RWPE2 (cell line): Measurements from ENCODE around the gene RAP1GAP2.

Experiments used
- ATAC-seq: fragments of 200-7000 bp; cut with Tn5 transposase; 3 replicates; pipeline ENCODE4 v1.9.1; 2021; ENCODE audit warnings: low read depth
- DNase-seq: peaks from one replicate; pipeline ENCODE4 v3.0.0-alpha.2; 2020; ENCODE audit warnings: low spot score
- H3K27ac ChIP-seq: fragments of 450-650 bp; 2 replicates; pipeline ENCODE4 v1.5.1; 2017; ENCODE audit warnings: mild to moderate bottlenecking; ENCODE audit not compliant: poor library complexity, severe bottlenecking
- H3K27me3 ChIP-seq: fragments of 250-450 bp; sonication (Bioruptor Pico); 2 replicates; pipeline ENCODE4 v1.5.1; 2021; ENCODE audit warnings: mild to moderate bottlenecking, moderate library complexity; ENCODE audit not compliant: insufficient read depth, poor library complexity, severe bottlenecking
- H3K36me3 ChIP-seq: fragments of 250-450 bp; sonication (Bioruptor Pico); 2 replicates; pipeline ENCODE4 v1.5.1; 2020; ENCODE audit warnings: low read depth, mild to moderate bottlenecking, moderate library complexity
- H3K4me1 ChIP-seq: fragments of 250-450 bp; sonication (Bioruptor Pico); 2 replicates; pipeline ENCODE4 v1.5.1; 2021; ENCODE audit warnings: mild to moderate bottlenecking, moderate library complexity; ENCODE audit not compliant: insufficient read depth, poor library complexity, severe bottlenecking
- H3K4me3 ChIP-seq: fragments of 250-450 bp; sonication (Bioruptor Pico); 2 replicates; pipeline ENCODE4 v1.5.1; 2021; ENCODE audit warnings: mild to moderate bottlenecking, moderate library complexity; ENCODE audit not compliant: severe bottlenecking
- H3K9me3 ChIP-seq: fragments of 250-450 bp; sonication (Bioruptor Pico); 2 replicates; pipeline ENCODE4 v1.5.1; 2021; ENCODE audit warnings: mild to moderate bottlenecking, moderate library complexity; ENCODE audit not compliant: severe bottlenecking
- TF ChIP-seq, protein P1 (sequence below): fragments of 450-650 bp; IDR thresholded peaks from one replicate; pipeline ENCODE4 v1.5.1; 2017; ENCODE audit warnings: mild to moderate bottlenecking, moderate library complexity; ENCODE audit not compliant: poor library complexity, severe bottlenecking

RAP1GAP2 gene

DNA sequence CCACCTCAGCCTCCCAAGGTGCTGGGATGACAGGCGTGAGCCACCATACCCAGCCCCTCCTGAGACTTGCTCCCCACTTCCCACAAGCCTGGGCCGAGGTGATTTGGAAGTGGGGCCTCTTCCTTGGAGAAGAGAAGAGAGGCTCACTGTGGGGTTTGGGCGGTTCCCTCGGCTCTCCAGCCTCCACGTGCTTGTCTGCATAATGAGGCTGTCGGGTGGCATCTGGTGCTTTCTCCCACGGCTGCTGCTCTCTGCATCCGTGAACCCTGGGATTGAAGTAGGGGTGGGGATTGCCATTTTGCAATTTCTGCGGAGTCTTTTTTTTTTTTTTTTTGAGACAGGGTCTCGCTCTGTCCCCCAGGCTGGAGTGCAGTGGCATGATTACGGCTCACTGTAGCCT is 101.4 kb downstream of the RAP1GAP2 start:
- ATAC-seq (no peak), DNase-seq (no peak)
- Histone ChIP-seq H3K4me1 (peaks cover 14% of the 10 kb centered on the region), H3K36me3 (no peaks in the 10 kb centered on the region), H3K9me3 (no peaks in the 10 kb centered on the region), H3K4me3 (no peak overlapping the region), H3K27ac (no peak overlapping the region), H3K27me3 (no peaks in the 10 kb centered on the region)
- TF ChIP-seq, protein P1, sequence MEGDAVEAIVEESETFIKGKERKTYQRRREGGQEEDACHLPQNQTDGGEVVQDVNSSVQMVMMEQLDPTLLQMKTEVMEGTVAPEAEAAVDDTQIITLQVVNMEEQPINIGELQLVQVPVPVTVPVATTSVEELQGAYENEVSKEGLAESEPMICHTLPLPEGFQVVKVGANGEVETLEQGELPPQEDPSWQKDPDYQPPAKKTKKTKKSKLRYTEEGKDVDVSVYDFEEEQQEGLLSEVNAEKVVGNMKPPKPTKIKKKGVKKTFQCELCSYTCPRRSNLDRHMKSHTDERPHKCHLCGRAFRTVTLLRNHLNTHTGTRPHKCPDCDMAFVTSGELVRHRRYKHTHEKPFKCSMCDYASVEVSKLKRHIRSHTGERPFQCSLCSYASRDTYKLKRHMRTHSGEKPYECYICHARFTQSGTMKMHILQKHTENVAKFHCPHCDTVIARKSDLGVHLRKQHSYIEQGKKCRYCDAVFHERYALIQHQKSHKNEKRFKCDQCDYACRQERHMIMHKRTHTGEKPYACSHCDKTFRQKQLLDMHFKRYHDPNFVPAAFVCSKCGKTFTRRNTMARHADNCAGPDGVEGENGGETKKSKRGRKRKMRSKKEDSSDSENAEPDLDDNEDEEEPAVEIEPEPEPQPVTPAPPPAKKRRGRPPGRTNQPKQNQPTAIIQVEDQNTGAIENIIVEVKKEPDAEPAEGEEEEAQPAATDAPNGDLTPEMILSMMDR, result no peak

DNA sequence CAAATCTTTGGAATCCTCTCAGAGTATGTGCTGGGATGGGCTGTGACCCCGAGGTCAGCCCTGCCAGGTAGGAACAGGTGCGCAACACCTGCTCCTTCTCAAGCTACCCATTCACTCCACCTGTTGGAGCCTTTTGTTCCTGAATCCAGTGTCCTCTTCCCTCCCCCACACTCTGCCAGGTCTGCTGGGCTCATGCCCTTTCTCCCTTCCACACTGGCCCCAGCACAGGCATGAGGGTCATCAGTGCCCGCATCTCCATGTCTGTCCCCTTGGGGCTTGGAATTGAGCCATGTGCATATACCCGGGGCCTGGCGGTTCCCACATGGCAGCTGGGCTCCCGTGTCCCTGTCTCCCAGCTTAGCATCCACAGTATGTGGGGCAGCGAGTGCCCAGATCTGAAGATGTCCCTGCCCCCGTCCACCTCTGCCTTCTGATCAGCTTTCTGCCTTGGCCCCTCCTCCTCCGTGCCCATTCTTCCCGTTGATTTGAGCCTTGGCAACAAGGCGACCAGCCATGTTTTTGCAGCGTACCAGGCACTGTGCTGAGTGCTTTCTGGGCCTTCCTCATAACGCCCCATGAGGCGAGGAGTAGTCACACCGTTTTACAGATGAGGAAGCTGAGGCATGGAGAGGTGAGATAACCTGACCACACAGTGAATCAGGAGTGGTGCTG is 102.2 kb downstream of the RAP1GAP2 start:
- no peak overlapping the region for H3K27ac ChIP-seq
- no peaks in the 10 kb centered on the region for H3K9me3 ChIP-seq
- TF ChIP-seq, protein P1, result no peak
- no peak overlapping the region for H3K4me3 ChIP-seq
- ATAC-seq, result no peak
- DNase-seq, result no peak
- no peaks in the 10 kb centered on the region for H3K27me3 ChIP-seq
- H3K36me3 ChIP-seq, result no peaks in the 10 kb centered on the region
- H3K4me1 ChIP-seq, result peaks cover 8% of the 10 kb centered on the region

DNA sequence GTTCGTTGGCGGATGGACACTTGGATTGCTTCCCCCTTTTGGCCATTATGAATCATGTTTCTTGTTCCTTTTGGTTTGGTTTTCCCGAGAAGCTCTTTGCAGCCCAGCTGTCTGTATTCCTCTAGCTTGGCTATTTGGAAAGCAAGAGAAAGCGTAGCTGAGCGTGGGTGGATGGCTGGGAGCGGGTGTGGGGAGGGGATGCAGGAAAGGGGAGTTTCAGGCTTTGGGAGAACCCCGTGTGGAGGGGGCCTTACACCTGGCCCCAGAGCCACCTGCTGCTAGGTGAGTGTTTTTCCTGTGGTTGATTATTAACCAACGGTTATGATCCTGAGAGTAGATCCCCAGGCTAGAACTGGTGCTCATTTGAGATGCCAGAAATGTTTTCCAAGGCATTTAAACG is 103.7 kb downstream of the RAP1GAP2 start:
- ATAC-seq, result no peak

DNA sequence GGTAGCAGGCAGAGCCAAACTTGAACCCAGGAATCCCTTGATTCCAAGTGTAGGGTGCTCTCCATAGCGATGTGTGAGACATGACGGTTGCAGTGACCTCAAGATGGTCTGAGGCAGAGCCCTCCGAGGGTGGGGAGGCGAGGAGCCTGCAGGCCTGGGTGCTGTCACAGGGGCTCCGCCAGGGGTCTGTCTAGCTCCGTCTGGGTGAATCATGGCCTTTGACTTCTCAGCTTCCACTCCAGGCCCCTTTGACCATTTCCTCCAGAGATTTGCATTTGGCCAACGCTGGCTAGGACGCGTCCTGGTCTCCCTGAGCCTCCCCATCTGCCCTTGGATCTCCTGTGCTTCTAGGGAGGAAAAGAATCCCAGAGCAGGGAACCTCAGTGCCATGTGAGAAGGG is 104.6 kb downstream of the RAP1GAP2 start:
- no peaks in the 10 kb centered on the region for H3K36me3 ChIP-seq
- ATAC-seq, result no peak
- no peak for DNase-seq

More for the DNA sequence above, 103.7 kb downstream of the RAP1GAP2 start:
- TF ChIP-seq, protein P1, result no peak
- Histone ChIP-seq H3K4me1 (no peaks in the 10 kb centered on the region), H3K27ac (no peak overlapping the region), H3K9me3 (no peaks in the 10 kb centered on the region), H3K4me3 (no peak overlapping the region), H3K27me3 (no peaks in the 10 kb centered on the region), H3K36me3 (no peaks in the 10 kb centered on the region)
- DNase-seq, result no peak

DNA sequence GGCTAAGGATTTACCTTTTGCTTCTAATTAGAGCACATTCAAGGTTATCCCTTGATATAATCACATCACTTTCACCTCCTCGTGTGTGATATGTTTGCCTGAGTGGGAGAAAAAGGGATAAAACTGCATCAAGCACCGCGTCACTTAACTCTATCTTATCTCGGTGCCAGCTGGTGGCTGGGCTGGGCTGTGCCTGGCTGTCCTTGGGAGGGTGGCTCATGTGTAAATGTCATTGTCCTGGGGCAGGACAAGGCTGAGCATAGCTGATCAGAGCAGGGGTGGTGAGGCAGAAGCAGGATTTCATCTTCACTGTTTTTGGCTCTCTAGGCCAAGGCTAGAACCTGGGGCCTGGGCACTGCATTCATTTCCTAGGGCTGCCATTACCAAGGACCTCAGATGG is 105.3 kb downstream of the RAP1GAP2 start:
- TF ChIP-seq, protein P1, result no peak
- Histone ChIP-seq H3K9me3 (no peaks in the 10 kb centered on the region), H3K27me3 (no peaks in the 10 kb centered on the region), H3K36me3 (peaks cover 5% of the 10 kb centered on the region; the same call in 1 of the 2 replicates), H3K4me1 (no peaks in the 10 kb centered on the region), H3K4me3 (no peak overlapping the region), H3K27ac (no peak overlapping the region)
- DNase-seq (no peak), ATAC-seq (no peak)

More for the DNA sequence above, 104.6 kb downstream of the RAP1GAP2 start:
- no peaks in the 10 kb centered on the region for H3K4me1 ChIP-seq
- TF ChIP-seq, protein P1, result no peak
- H3K9me3 ChIP-seq, result no peaks in the 10 kb centered on the region
- no peak overlapping the region for H3K4me3 ChIP-seq
- no peak overlapping the region for H3K27ac ChIP-seq
- H3K27me3 ChIP-seq, result no peaks in the 10 kb centered on the region
